ENCODE measurements around the gene WDCP.

The WDCP gene

GRCh38 chr2:24021122-24021998 lies 25.8 kb downstream of the WDCP start:
- no peak overlapping the region for H3K9ac ChIP-seq (ENCODE audit: low read length)
- H3K4me3 ChIP-seq (ENCODE audit: insufficient read depth in 1 of 2, low read depth in 1 of 2, low read length in 2 of 2): no peak overlapping the region
- H3K4me2 ChIP-seq (ENCODE audit: low read length, poor library complexity, severe bottlenecking): no peak overlapping the region
- H2BK5ac ChIP-seq (ENCODE audit: low read depth, low read length, poor library complexity, severe bottlenecking): no peak overlapping the region
- peaks cover 4% of the 10 kb centered on the region for H3K79me1 ChIP-seq (replicated peaks; ENCODE audit: low read length, poor library complexity, severe bottlenecking)
- DNase-seq: no peak
- peak overlapping the region; percentile 61 for H4K91ac ChIP-seq (ENCODE audit: low read length)
- H3K14ac ChIP-seq (ENCODE audit: low read length in 2 of 2): no peak overlapping the region
- H2BK15ac ChIP-seq (ENCODE audit: low read depth, poor library complexity, severe bottlenecking): no peak overlapping the region
- no peak overlapping the region for H3K18ac ChIP-seq (ENCODE audit: low read depth in 1 of 2, low read length in 2 of 2)
- H4K8ac ChIP-seq (ENCODE audit: low read length): no peak overlapping the region
- H3K9me3 ChIP-seq (ENCODE audit: control insufficient read depth, low read length): no peaks in the 10 kb centered on the region
- H3K27ac ChIP-seq (ENCODE audit: low read length, poor library complexity, severe bottlenecking): no peak overlapping the region
- H2BK120ac ChIP-seq (ENCODE audit: low read depth, low read length): no peak overlapping the region
- no peak overlapping the region for H3K4ac ChIP-seq (ENCODE audit: low read depth in 1 of 2, low read length in 2 of 2)
- no peak overlapping the region for H2AFZ ChIP-seq (ENCODE audit: low read depth, low read length)
- H2AK5ac ChIP-seq (ENCODE audit: low read length, severe bottlenecking): no peak overlapping the region
- WGBS: 85% methylated on average over 16 of the region's 19 CpGs
- H3K36me3 ChIP-seq (ENCODE audit: control insufficient read depth in 1 of 2, insufficient read depth in 2 of 2, low read depth in 1 of 2, low read length in 2 of 2): peaks cover 10 to 45% of the 10 kb centered on the region in 2 experiments
- no peak overlapping the region for H3K23ac ChIP-seq (ENCODE audit: low read length in 2 of 2)
- no peak overlapping the region for H2BK12ac ChIP-seq (ENCODE audit: low read length in 2 of 2)
- peaks cover 18% of the 10 kb centered on the region for H3K4me1 ChIP-seq (ENCODE audit: control insufficient read depth, insufficient read depth, low read depth, low read length)
- H3K27me3 ChIP-seq (ENCODE audit: control insufficient read depth in 1 of 2, insufficient read depth in 1 of 2, low read length in 2 of 2): no peaks in the 10 kb centered on the region

- 86% methylated on average over 1 of the region's 4 CpGs for WGBS
- Histone ChIP-seq H3K27me3 (ENCODE audit: control insufficient read depth in 1 of 2, insufficient read depth in 1 of 2, low read length in 2 of 2) (no peaks in the 10 kb centered on the region), H4K91ac (ENCODE audit: low read length) (no peak overlapping the region), H3K9ac (ENCODE audit: low read length) (no peak overlapping the region), H3K4ac (ENCODE audit: low read depth in 1 of 2, low read length in 2 of 2) (no peak overlapping the region), H3K14ac (ENCODE audit: low read length in 2 of 2) (no peak overlapping the region), H4K8ac (ENCODE audit: low read length) (no peak overlapping the region), H3K4me1 (ENCODE audit: control insufficient read depth, insufficient read depth, low read depth, low read length) (peaks cover 26% of the 10 kb centered on the region), H2BK120ac (ENCODE audit: low read depth, low read length) (no peak overlapping the region), H3K4me2 (ENCODE audit: low read length, poor library complexity, severe bottlenecking) (no peak overlapping the region), H3K9me3 (ENCODE audit: control insufficient read depth, low read length) (no peaks in the 10 kb centered on the region), H3K36me3 (ENCODE audit: control insufficient read depth in 1 of 2, insufficient read depth in 2 of 2, low read depth in 1 of 2, low read length in 2 of 2) (peaks cover 9 to 38% of the 10 kb centered on the region in 2 experiments), H3K27ac (ENCODE audit: low read length, poor library complexity, severe bottlenecking) (no peak overlapping the region), H2AFZ (ENCODE audit: low read depth, low read length) (no peak overlapping the region), H2BK12ac (ENCODE audit: low read length in 2 of 2) (no peak overlapping the region), H2AK5ac (ENCODE audit: low read length, severe bottlenecking) (no peak overlapping the region), H3K23ac (ENCODE audit: low read length in 2 of 2) (no peak overlapping the region), H2BK5ac (ENCODE audit: low read depth, low read length, poor library complexity, severe bottlenecking) (no peak overlapping the region), H3K4me3 (ENCODE audit: insufficient read depth in 1 of 2, low read depth in 1 of 2, low read length in 2 of 2) (no peak overlapping the region), H3K79me1 (replicated peaks; ENCODE audit: low read length, poor library complexity, severe bottlenecking) (peaks cover 4% of the 10 kb centered on the region), H3K18ac (ENCODE audit: low read depth in 1 of 2, low read length in 2 of 2) (no peak overlapping the region), H2BK15ac (ENCODE audit: low read depth, poor library complexity, severe bottlenecking) (no peak overlapping the region)
- no peak for DNase-seq
Measured at GRCh38 chr2:24020244-24020643, 26.9 kb downstream of the WDCP start.

GRCh38 chr2:24019729-24020128 lies 27.5 kb downstream of the WDCP start:
- Histone ChIP-seq H3K27ac (ENCODE audit: low read length, poor library complexity, severe bottlenecking) (no peak overlapping the region), H3K4me3 (ENCODE audit: insufficient read depth in 1 of 2, low read depth in 1 of 2, low read length in 2 of 2) (no peak overlapping the region), H2AK5ac (ENCODE audit: low read length, severe bottlenecking) (no peak overlapping the region), H4K8ac (ENCODE audit: low read length) (no peak overlapping the region), H2BK15ac (ENCODE audit: low read depth, poor library complexity, severe bottlenecking) (peak overlapping the region; percentile 54), H3K27me3 (ENCODE audit: control insufficient read depth in 1 of 2, insufficient read depth in 1 of 2, low read length in 2 of 2) (no peaks in the 10 kb centered on the region), H3K4ac (ENCODE audit: low read depth in 1 of 2, low read length in 2 of 2) (no peak overlapping the region), H2BK120ac (ENCODE audit: low read depth, low read length) (no peak overlapping the region), H3K4me1 (ENCODE audit: control insufficient read depth, insufficient read depth, low read depth, low read length) (peaks cover 27% of the 10 kb centered on the region), H2AFZ (ENCODE audit: low read depth, low read length) (no peak overlapping the region), H3K9me3 (ENCODE audit: control insufficient read depth, low read length) (no peaks in the 10 kb centered on the region), H3K36me3 (ENCODE audit: control insufficient read depth in 1 of 2, insufficient read depth in 2 of 2, low read depth in 1 of 2, low read length in 2 of 2) (peaks cover 9 to 33% of the 10 kb centered on the region in 2 experiments), H3K14ac (ENCODE audit: low read length in 2 of 2) (no peak overlapping the region), H3K18ac (ENCODE audit: low read depth in 1 of 2, low read length in 2 of 2) (no peak overlapping the region), H3K4me2 (ENCODE audit: low read length, poor library complexity, severe bottlenecking) (no peak overlapping the region), H2BK5ac (ENCODE audit: low read depth, low read length, poor library complexity, severe bottlenecking) (no peak overlapping the region), H3K9ac (ENCODE audit: low read length) (no peak overlapping the region), H4K91ac (ENCODE audit: low read length) (no peak overlapping the region), H3K79me1 (replicated peaks; ENCODE audit: low read length, poor library complexity, severe bottlenecking) (peaks cover 4% of the 10 kb centered on the region), H2BK12ac (ENCODE audit: low read length in 2 of 2) (no peak overlapping the region), H3K23ac (ENCODE audit: low read length in 2 of 2) (no peak overlapping the region)
- no peak for DNase-seq
- 92% methylated on average over 5 of the region's 5 CpGs for WGBS

- no peak overlapping the region for H3K4me2 ChIP-seq (ENCODE audit: low read length, poor library complexity, severe bottlenecking)
Measured at GRCh38 chr2:24018241-24018640, 28.9 kb downstream of the WDCP start.

More at GRCh38 chr2:24018241-24018640, 28.9 kb downstream of the WDCP start:
- H2AFZ ChIP-seq (ENCODE audit: low read depth, low read length): no peak overlapping the region
- H3K4ac ChIP-seq (ENCODE audit: low read depth in 1 of 2, low read length in 2 of 2): no peak overlapping the region
- H2BK15ac ChIP-seq (ENCODE audit: low read depth, poor library complexity, severe bottlenecking): no peak overlapping the region
- H3K27me3 ChIP-seq (ENCODE audit: control insufficient read depth in 1 of 2, insufficient read depth in 1 of 2, low read length in 2 of 2): no peaks in the 10 kb centered on the region
- peaks cover 20% of the 10 kb centered on the region for H3K4me1 ChIP-seq (ENCODE audit: control insufficient read depth, insufficient read depth, low read depth, low read length)
- H4K91ac ChIP-seq (ENCODE audit: low read length): no peak overlapping the region
- H3K23ac ChIP-seq (ENCODE audit: low read length in 2 of 2): no peak overlapping the region
- H3K9ac ChIP-seq (ENCODE audit: low read length): no peak overlapping the region
- H4K8ac ChIP-seq (ENCODE audit: low read length): no peak overlapping the region
- no peak for DNase-seq
- no peak overlapping the region for H2BK120ac ChIP-seq (ENCODE audit: low read depth, low read length)
- no peaks in the 10 kb centered on the region for H3K79me1 ChIP-seq (replicated peaks; ENCODE audit: low read length, poor library complexity, severe bottlenecking)
- H3K18ac ChIP-seq (ENCODE audit: low read depth in 1 of 2, low read length in 2 of 2): no peak overlapping the region
- H3K27ac ChIP-seq (ENCODE audit: low read length, poor library complexity, severe bottlenecking): no peak overlapping the region
- no peak overlapping the region for H2BK12ac ChIP-seq (ENCODE audit: low read length in 2 of 2)
- no peak overlapping the region for H2AK5ac ChIP-seq (ENCODE audit: low read length, severe bottlenecking)
- no peaks in the 10 kb centered on the region for H3K9me3 ChIP-seq (ENCODE audit: control insufficient read depth, low read length)
- H2BK5ac ChIP-seq (ENCODE audit: low read depth, low read length, poor library complexity, severe bottlenecking): no peak overlapping the region
- H3K4me3 ChIP-seq (ENCODE audit: insufficient read depth in 1 of 2, low read depth in 1 of 2, low read length in 2 of 2): no peak overlapping the region
- WGBS: 90% methylated on average over 6 of the region's 9 CpGs
- no peak overlapping the region for H3K14ac ChIP-seq (ENCODE audit: low read length in 2 of 2)
- peaks cover 9 to 19% of the 10 kb centered on the region in 2 experiments for H3K36me3 ChIP-seq (ENCODE audit: control insufficient read depth in 1 of 2, insufficient read depth in 2 of 2, low read depth in 1 of 2, low read length in 2 of 2)
